Stimulated activated CD4-positive, alpha-beta T cell treated with anti-CD3 and anti-CD28 coated beads, Interleukin-12 subunit alpha, Interleukin-12 subunit beta, amount 100 ng/mL, for 48 hours (primary cell): ENCODE measurements around the gene CACNA1C.
A peak's percentile ranks its signal among the peaks of the same experiment; 100 is the strongest.

ENCODE experiments used
- DNase-seq, 3 donors: peaks; one replicate each; pipeline ENCODE4 v3.0.0-alpha.2; 2020; ENCODE audit warnings: low read depth in 2 of 3, low spot score in 1 of 3

CACNA1C gene

DNA sequence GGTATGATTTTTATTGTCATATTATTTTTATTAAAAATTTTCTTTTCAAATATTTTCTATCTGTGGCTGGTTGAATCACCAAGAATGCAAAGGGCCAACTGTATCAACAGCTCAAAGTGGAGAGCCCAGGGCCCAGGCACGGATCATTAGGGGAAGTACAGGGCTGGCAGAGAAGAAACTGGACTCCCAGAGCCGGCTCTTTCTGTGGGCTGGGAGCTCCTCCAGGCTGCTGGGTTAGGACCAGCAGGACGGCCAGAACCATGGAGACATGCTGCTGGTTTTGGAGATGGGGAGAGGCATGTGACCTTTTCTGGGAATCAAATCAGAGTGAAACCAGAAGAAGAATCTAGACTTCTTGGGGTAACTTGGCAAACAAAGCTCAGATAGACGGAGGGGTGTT is 220.5 kb downstream of the CACNA1C start:
- DNase-seq = no peak

GRCh38 chr12:2273751-2274150 is 221.0 kb downstream of the CACNA1C start:
- DNase-seq = no peak

GRCh38 chr12:2274733-2275132 is 221.9 kb downstream of the CACNA1C start:
- DNase-seq = no peak

GRCh38 chr12:2276288-2277033 is 223.7 kb downstream of the CACNA1C start:
- DNase-seq = no peak

GRCh38 chr12:2277492-2278155 is 224.8 kb downstream of the CACNA1C start:
- no peak for DNase-seq

- no peak for DNase-seq
Measured at GRCh38 chr12:2281446-2281845, 228.7 kb downstream of the CACNA1C start.

DNA sequence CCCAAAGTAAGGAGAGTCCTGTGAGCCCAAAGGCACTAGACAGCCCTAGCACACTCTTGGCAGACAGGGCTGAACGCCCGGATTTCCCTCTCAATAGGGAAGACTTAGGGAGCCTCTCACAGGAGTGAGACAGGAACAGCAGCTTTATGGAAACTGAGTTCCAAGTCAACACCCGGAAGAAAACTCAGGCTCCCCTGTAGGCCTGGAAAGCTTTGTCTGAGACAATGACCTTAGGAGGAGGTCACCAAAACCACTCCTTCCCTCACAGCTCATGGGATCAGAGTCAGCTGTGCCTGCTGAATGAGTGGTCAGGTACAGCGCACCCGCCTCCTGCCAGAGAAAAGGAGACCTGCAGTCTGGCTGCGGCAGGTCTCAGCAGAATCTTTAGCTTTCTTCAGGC is 229.5 kb downstream of the CACNA1C start:
- DNase-seq = no peak

DNA sequence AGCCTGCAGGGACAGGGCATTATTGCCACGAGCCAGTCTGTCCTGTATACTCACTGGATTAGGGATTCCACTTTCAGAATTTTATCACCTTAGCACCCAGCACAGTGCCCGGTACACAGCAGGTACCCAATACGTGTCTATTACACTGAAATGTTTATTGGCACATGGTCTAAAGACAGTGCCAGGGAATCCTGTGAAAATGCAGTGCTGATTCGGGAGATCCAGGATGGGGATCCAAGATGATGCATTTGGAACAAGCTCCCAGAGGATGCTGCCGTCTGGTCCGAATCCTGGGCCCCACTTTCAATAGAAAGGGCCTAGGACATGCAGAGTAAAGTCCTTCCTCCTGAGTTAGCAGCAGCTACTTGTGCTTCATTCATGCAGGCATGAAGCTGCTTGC is 230.7 kb downstream of the CACNA1C start:
- no peak for DNase-seq

GRCh38 chr12:2283916-2284315 is 231.1 kb downstream of the CACNA1C start:
- no peak for DNase-seq

GRCh38 chr12:2284321-2284813 is 231.6 kb downstream of the CACNA1C start:
- no peak for DNase-seq

DNA sequence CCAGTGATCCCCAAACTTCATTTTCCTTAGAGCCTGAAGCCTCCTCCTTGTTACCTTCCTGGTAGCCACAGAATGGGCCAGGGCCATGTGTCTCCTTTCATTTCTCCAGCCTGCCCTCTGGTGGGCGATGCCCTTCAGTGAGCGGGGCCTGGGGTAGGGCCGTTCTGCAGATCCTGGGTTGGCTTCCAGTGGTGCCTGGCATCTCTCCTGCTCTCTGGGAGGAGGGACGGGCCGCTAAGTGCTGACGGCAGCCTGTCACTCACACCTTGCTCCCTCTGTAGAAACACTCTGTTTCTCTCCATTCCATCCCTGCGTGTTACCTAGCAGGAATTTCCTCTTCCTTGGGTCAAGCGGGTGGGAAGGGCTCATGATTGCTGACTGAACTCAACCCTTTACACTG is 232.1 kb downstream of the CACNA1C start:
- DNase-seq = peak in 1 of 3 donors; percentile 32

- no peak for DNase-seq
Measured at GRCh38 chr12:2285462-2285861, 232.7 kb downstream of the CACNA1C start.

GRCh38 chr12:2286047-2286446 is 233.3 kb downstream of the CACNA1C start:
- no peak for DNase-seq

GRCh38 chr12:2286461-2287131 is 233.8 kb downstream of the CACNA1C start:
- no peak for DNase-seq

GRCh38 chr12:2287151-2287550 is 234.4 kb downstream of the CACNA1C start:
- DNase-seq = no peak

DNA sequence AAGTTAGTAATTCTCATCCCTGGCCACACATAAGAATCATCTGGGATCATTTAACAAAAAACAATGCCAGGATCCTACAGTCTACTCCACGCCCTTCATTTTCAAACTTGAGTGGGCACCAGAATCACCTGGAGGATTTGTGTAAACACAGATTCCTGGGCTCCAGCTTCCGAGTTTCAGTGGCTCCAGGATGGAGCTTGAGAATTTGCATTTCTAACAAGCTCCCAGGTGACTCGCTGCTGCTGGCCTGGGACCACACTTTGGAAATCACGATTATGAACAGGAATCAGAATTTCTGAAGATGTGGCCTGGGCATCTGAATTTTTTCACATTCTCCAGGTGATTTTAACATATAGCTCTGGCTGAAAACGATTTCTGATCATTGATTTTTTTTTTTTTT is 234.8 kb downstream of the CACNA1C start:
- no peak for DNase-seq

GRCh38 chr12:2288001-2288400 is 235.2 kb downstream of the CACNA1C start:
- no peak for DNase-seq

GRCh38 chr12:2288471-2288870 is 235.7 kb downstream of the CACNA1C start:
- no peak for DNase-seq

DNA sequence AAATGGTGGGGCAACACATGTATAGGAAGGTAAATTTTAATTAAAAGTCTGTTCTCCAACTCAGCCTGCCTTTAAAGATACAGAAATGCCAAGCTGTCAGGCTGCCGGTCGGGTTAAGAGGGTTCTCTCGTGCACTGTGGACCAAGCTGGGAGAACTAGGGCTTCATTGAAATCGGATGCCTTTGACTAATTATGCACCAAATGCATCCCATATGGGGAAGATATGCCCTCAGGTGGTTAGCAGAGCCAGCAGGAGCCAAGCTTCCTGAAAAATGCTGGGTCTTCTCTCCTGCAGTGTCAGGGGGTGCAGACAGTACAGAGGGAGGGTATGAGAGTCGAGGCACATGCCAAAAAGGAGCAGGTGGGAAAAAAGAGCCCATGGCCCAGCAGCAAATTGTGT is 236.1 kb downstream of the CACNA1C start:
- DNase-seq = no peak

DNA sequence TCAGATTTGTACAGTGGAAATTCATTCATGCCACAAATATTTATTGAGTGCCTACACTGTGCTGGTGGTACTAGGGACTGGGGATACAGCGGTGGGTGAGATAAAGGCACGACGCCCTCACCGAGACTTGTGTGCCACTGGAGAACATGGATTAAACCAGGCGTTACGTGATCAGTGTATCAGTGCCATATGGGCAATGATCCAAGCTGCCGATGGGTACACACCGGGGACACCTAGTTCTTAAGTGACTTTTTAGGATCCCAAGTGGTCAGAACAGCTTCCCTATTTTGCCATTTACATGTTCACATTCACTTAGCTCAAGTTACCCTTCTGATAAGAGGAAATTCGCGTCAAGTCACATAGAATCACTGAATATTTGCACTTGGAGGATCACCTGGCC is 236.7 kb downstream of the CACNA1C start:
- no peak for DNase-seq

- DNase-seq = no peak
Measured at GRCh38 chr12:2290091-2290490, 237.3 kb downstream of the CACNA1C start.

- DNase-seq = no peak
Measured at GRCh38 chr12:2290516-2291065, 237.8 kb downstream of the CACNA1C start.
